ENCODE data around the gene KRTAP6-3. TPM values are rescaled to one million over a fixed set of nuclear protein-coding genes. Genes with fewer than 3 reads are reported as not detected.

KRTAP6-3 gene
- total and polyA plus RNA-seq, 2 of the 8 experiments (the other 6 are each of a cell fraction or from before 2014, with no cell fraction given) = not detected

- Histone ChIP-seq H4K5ac (ENCODE audit: insufficient read length, low read depth, low read length) (no peak overlapping the region), H3K79me2 (ENCODE audit: control insufficient read depth in 1 of 2, insufficient read depth in 2 of 2, low read length in 2 of 2) (no peaks in the 10 kb centered on the region), H3K14ac (ENCODE audit: insufficient read length) (no peak overlapping the region), H2AFZ (ENCODE audit: low read length) (no peak overlapping the region), H3K18ac (ENCODE audit: extremely low read depth, low read length) (no peak overlapping the region), H3K27me3 (replicated peaks in 1 of 4; ENCODE audit: control insufficient read depth in 3 of 4, extremely low read depth in 1 of 4, insufficient read depth in 3 of 4, low read length in 3 of 4) (peaks cover 0 to 1% (median 0%) of the 10 kb centered on the region in 4 experiments; a peak in 1 of 7 replicates), H3K9me3 (ENCODE audit: insufficient read depth in 2 of 2, low read depth in 1 of 2, low read length in 1 of 2) (peaks cover 7% of the 10 kb centered on the region in 2 experiments), H3K79me1 (ENCODE audit: low read depth, low read length) (no peaks in the 10 kb centered on the region), H4K91ac (replicated peaks; ENCODE audit: insufficient read length, low read length) (no peak overlapping the region), H2BK12ac (ENCODE audit: low read depth, low read length) (no peak overlapping the region), H3K27ac (ENCODE audit: low read depth, low read length) (no peak overlapping the region), H2BK15ac (ENCODE audit: low read length) (no peak overlapping the region), H2BK5ac (ENCODE audit: low read depth, low read length) (no peak overlapping the region), H3K23ac (ENCODE audit: insufficient read length) (no peak overlapping the region), H3K4me3 (ENCODE audit: extremely low read depth in 1 of 4, insufficient read depth in 2 of 4, low read depth in 3 of 4, low read length in 4 of 4) (no peak overlapping the region), H3K9ac (replicated peaks in 1 of 4; ENCODE audit: extremely low read depth in 1 of 4, low read depth in 3 of 4, low read length in 3 of 4) (no peak overlapping the region), H2BK20ac (ENCODE audit: low read length) (no peak overlapping the region), H3K56ac (replicated peaks; ENCODE audit: insufficient read length, low read depth, low read length) (no peak overlapping the region), H3K4me1 (replicated peaks in 1 of 4; ENCODE audit: control insufficient read depth in 3 of 4, insufficient read depth in 4 of 4, low read length in 3 of 4) (peaks cover 0 to 2% (median 0%) of the 10 kb centered on the region in 4 experiments; a peak in 2 of 7 replicates), H3K4ac (replicated peaks; ENCODE audit: insufficient read length, low read depth, low read length) (no peak overlapping the region), H2BK120ac (replicated peaks; ENCODE audit: low read depth, low read length) (no peak overlapping the region), H2AK5ac (ENCODE audit: low read depth, low read length) (no peak overlapping the region), H3K23me2 (ENCODE audit: low read depth, low read length) (no peaks in the 10 kb centered on the region), H3K36me3 (ENCODE audit: control insufficient read depth in 2 of 4, insufficient read depth in 4 of 4, low read length in 3 of 4) (no peaks in the 10 kb centered on the region), H4K8ac (ENCODE audit: extremely low read depth, insufficient read depth, low read length) (no peak overlapping the region), H3K4me2 (ENCODE audit: insufficient read depth in 1 of 2, low read depth in 2 of 2, low read length in 2 of 2) (no peak overlapping the region), H4K20me1 (replicated peaks in 1 of 2; ENCODE audit: control insufficient read depth in 1 of 2, insufficient read depth in 2 of 2, low read length in 2 of 2) (no peaks in the 10 kb centered on the region)
- DNase-seq (ENCODE audit: low read depth in 1 of 2, low spot score in 2 of 2) (no peak), FAIRE-seq (no peak)
- CTCF ChIA-PET (ENCODE audit: partially characterized antibody) = no interaction called here
- POLR2A ChIA-PET (ENCODE audit: partially characterized antibody) = no interaction called here
- 83% methylated on average over 1 of the region's 1 CpG; no CpG with 5 or more reads in 1 of the 2 experiments for WGBS, 2 experiments (ENCODE audit: extremely low coverage in 1 of 2, insufficient coverage in 1 of 2, insufficient read length in 1 of 2, insufficient replicate concordance in 2 of 2, low coverage in 1 of 2, low lambda C conversion rate in 2 of 2, missing lambda C conversion rate in 1 of 2)
- TF ChIP-seq E2F6 (IDR thresholded peaks at IDR 0.05) = no peak
Observed at GRCh38 chr21:30629200-30629599, 37.0 kb downstream of the KRTAP6-3 start.

All from H1 (cell line).